Smooth muscle cell (in vitro differentiated cells): ENCODE results near the gene IQSEC2. TPM values are rescaled to one million over a fixed set of nuclear protein-coding genes. Genes with fewer than 3 reads are reported as not detected.

ENCODE experiments used
- DNase-seq: peaks from one replicate; lab custom pipeline; 2025; ENCODE audit not compliant: unreplicated experiment; lab: John Stamatoyannopoulos, UW
- H2AFZ ChIP-seq: fragments of 200-600 bp; sonication (generic); 2 replicates; pipeline ENCODE4 v1.6.0; 2016; ENCODE audit warnings: antibody characterized with exemption, low read depth, mild to moderate bottlenecking
- H3F3A ChIP-seq: fragments of 200-600 bp; sonication (generic); 2 replicates; pipeline ENCODE4 v1.6.0; 2017; ENCODE audit warnings: antibody characterized with exemption, low read depth
- H3K27ac ChIP-seq: fragments of 200-600 bp; sonication (generic); 2 replicates; pipeline ENCODE4 v1.5.1; 2016; ENCODE audit warnings: low read depth, mild to moderate bottlenecking
- H3K27me3 ChIP-seq: fragments of 200-600 bp; sonication (generic); 2 replicates; pipeline ENCODE4 v1.6.1; 2016; ENCODE audit warnings: low read depth, mild to moderate bottlenecking
- H3K36me3 ChIP-seq: fragments of 200-600 bp; sonication (generic); 2 replicates; pipeline ENCODE4 v1.5.1; 2016; ENCODE audit warnings: low read depth
- H3K4me1 ChIP-seq: fragments of 200-600 bp; sonication (generic); 2 replicates; pipeline ENCODE4 v1.5.1; 2016; ENCODE audit warnings: low read depth
- H3K4me2 ChIP-seq: fragments of 200-600 bp; sonication (generic); 2 replicates; pipeline ENCODE4 v1.6.0; 2016; ENCODE audit warnings: mild to moderate bottlenecking
- H3K4me3 ChIP-seq: fragments of 200-600 bp; sonication (generic); 2 replicates; pipeline ENCODE4 v1.5.1; 2016; ENCODE audit warnings: mild to moderate bottlenecking
- H3K79me2 ChIP-seq: fragments of 200-600 bp; sonication (generic); 2 replicates; pipeline ENCODE4 v1.6.0; 2016; ENCODE audit warnings: low read depth, mild to moderate bottlenecking
- H3K9ac ChIP-seq: fragments of 200-600 bp; sonication (generic); 2 replicates; pipeline ENCODE4 v1.6.0; 2016; ENCODE audit warnings: low read depth
- H3K9me3 ChIP-seq: fragments of 200-600 bp; sonication (generic); replicated peaks from 2 replicates; pipeline ENCODE4 v1.5.1; 2016; ENCODE audit warnings: low read depth
- H4K20me1 ChIP-seq: fragments of 200-600 bp; sonication (generic); 2 replicates; pipeline ENCODE4 v1.6.0; 2016; ENCODE audit warnings: low read depth
- WGBS: methylation state at CpG from one replicate; pipeline ENCODE4 v1.1.7; 2016; ENCODE audit warnings: low lambda C conversion rate; 5-methylcytosine and 5-hydroxymethylcytosine counted together
- polyA plus RNA-seq: library from polyadenylated mRNA; unstranded; fragments of >200 nt; fragmentation: Nextera tagmentation; extraction: Ambion mirVana; gene quantifications from 2 replicates; pipeline ENCODE4 v1.2.1, GENCODE V29; 2016
- total RNA-seq: library from RNA; depleted of rRNA; stranded (reverse); fragments of >200 nt; gene quantifications from 2 replicates; pipeline ENCODE4 v1.2.3, GENCODE V29; 2014
- TF ChIP-seq, protein P1 (sequence below): fragments of 200-600 bp; sonication (generic); IDR thresholded peaks from 2 replicates; pipeline ENCODE4 v1.5.1; 2017; ENCODE audit warnings: borderline replicate concordance, mild to moderate bottlenecking, antibody characterized with exemption; ENCODE audit not compliant: insufficient read depth, poor library complexity, severe bottlenecking

The IQSEC2 gene
- total and polyA plus RNA-seq, 2 experiments from 2014 or later = 4.2 to 6.9 TPM

DNA sequence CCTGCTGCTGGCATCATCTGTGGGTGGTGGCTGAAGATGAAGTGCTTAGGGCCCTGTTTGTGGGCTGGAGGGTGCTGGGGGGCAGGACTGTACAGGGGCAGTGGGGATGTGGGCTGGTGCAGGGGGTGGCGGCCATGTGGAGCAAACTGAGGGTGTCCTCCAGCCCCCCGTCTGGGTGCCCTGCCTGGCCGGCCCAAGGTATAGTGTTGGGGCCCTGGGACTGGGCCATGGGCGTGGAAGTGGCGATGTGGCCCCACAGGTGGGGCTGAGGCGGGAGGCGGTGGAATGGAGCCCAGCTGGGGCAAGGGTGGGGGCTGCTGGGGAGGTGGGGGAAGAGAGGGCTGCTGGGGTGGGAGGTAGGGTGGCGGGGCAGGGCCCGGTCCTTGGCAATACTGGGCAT lies 46.9 kb downstream of the IQSEC2 start:
- Histone ChIP-seq H3F3A (no peaks in the 10 kb centered on the region), H3K36me3 (no peaks in the 10 kb centered on the region), H3K4me2 (no peak overlapping the region), H3K9me3 (no peaks in the 10 kb centered on the region), H3K4me1 (no peaks in the 10 kb centered on the region), H3K9ac (no peak overlapping the region), H3K27ac (no peak overlapping the region), H2AFZ (no peak overlapping the region), H3K79me2 (no peaks in the 10 kb centered on the region), H3K27me3 (no peaks in the 10 kb centered on the region), H3K4me3 (no peak overlapping the region), H4K20me1 (no peaks in the 10 kb centered on the region)
- WGBS = 94% methylated on average over 7 of the region's 9 CpGs
- DNase-seq = no peak
- TF ChIP-seq, protein P1, sequence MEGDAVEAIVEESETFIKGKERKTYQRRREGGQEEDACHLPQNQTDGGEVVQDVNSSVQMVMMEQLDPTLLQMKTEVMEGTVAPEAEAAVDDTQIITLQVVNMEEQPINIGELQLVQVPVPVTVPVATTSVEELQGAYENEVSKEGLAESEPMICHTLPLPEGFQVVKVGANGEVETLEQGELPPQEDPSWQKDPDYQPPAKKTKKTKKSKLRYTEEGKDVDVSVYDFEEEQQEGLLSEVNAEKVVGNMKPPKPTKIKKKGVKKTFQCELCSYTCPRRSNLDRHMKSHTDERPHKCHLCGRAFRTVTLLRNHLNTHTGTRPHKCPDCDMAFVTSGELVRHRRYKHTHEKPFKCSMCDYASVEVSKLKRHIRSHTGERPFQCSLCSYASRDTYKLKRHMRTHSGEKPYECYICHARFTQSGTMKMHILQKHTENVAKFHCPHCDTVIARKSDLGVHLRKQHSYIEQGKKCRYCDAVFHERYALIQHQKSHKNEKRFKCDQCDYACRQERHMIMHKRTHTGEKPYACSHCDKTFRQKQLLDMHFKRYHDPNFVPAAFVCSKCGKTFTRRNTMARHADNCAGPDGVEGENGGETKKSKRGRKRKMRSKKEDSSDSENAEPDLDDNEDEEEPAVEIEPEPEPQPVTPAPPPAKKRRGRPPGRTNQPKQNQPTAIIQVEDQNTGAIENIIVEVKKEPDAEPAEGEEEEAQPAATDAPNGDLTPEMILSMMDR = no peak

DNA sequence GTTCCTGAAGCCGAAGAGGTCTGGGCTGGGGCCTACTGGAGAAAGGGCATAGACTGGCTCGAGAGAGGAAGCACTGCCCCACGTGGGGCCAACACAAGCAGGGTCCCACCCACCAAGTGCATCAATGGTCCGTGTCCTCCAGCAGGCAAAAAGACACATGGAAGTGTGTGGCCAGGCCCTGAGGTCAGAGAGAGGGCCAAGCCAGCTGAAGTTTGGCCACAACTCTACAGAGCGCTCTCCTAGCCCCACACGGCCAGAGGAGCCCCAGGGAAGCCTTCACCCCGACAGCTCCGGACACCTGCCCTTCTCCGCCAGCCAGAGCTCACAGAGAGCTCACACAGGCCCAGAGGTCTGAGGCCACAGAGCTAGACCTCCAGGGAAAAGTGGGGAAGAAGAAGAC lies 47.8 kb downstream of the IQSEC2 start:
- TF ChIP-seq, protein P1 = no peak
- no peak overlapping the region for H3K9ac ChIP-seq
- H3K4me3 ChIP-seq = no peak overlapping the region
- H3F3A ChIP-seq = no peaks in the 10 kb centered on the region
- no peak for DNase-seq
- H3K27ac ChIP-seq = no peak overlapping the region
- no peak overlapping the region for H3K4me2 ChIP-seq
- no peaks in the 10 kb centered on the region for H3K9me3 ChIP-seq
- no peaks in the 10 kb centered on the region for H4K20me1 ChIP-seq
- H2AFZ ChIP-seq = no peak overlapping the region
- WGBS = 88% methylated on average over 9 of the region's 9 CpGs
- no peaks in the 10 kb centered on the region for H3K79me2 ChIP-seq
- H3K27me3 ChIP-seq = no peaks in the 10 kb centered on the region
- H3K36me3 ChIP-seq = no peaks in the 10 kb centered on the region
- H3K4me1 ChIP-seq = no peaks in the 10 kb centered on the region

DNA sequence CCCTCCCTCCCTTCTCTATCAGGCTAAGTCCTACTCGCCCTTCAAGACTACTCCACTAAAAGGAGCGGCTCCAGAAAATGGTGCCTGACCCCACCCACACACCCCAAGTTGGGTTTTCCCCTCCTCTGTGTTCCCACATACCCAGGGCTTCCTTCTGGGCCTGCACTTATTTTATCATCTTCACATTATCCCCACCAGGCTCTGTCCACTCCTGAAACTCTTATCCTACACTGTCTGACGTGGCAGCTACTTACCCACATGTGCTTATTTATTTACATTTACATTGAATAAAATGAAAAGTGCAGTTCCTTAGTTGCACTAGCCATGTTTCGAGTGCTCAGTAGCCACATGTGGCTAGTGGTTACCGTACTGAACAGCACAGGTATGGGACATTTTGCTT lies 51.3 kb downstream of the IQSEC2 start:
- Histone ChIP-seq H2AFZ (no peak overlapping the region), H4K20me1 (no peaks in the 10 kb centered on the region), H3K27me3 (no peaks in the 10 kb centered on the region), H3K4me2 (no peak overlapping the region), H3K27ac (no peak overlapping the region), H3K4me3 (no peak overlapping the region), H3K9ac (no peak overlapping the region), H3F3A (no peaks in the 10 kb centered on the region), H3K36me3 (no peaks in the 10 kb centered on the region), H3K79me2 (no peaks in the 10 kb centered on the region), H3K4me1 (no peaks in the 10 kb centered on the region), H3K9me3 (no peaks in the 10 kb centered on the region)
- TF ChIP-seq, protein P1 = no peak
- WGBS = 78% methylated on average over 5 of the region's 5 CpGs
- no peak for DNase-seq

DNA sequence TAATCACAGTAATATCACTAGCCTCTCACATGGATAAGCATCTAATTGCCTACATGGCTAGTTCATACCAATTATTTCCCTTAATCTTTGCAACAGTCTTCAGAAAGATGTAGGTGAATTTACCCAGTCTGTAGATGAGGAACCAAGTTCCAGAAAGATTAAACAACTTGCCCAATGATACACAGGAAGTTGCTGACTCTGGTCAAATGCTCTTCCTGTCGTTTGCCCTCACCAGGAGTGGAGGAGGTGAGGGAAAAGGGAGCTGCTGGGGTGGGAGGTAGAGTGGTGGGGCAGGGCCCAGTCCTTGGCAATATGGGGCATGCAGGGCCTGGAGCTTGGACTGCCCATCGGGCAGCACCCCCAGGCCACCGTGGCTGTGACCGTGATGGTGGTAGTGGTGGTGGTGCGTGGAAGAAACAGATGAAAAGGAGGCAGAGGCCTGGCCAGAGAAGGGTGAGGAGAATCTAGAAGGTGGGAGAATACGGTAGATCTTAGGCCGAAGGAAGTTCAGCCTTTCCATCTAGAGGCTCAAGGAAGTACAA lies 54.1 kb downstream of the IQSEC2 start:
- Histone ChIP-seq H3K79me2 (peaks cover 28% of the 10 kb centered on the region), H3F3A (no peaks in the 10 kb centered on the region), H3K36me3 (no peaks in the 10 kb centered on the region), H3K27me3 (no peaks in the 10 kb centered on the region), H4K20me1 (peaks cover 19% of the 10 kb centered on the region), H3K9ac (no peak overlapping the region), H2AFZ (no peak overlapping the region), H3K27ac (no peak overlapping the region), H3K4me2 (no peak overlapping the region), H3K9me3 (no peaks in the 10 kb centered on the region), H3K4me1 (peaks cover 15% of the 10 kb centered on the region), H3K4me3 (no peak overlapping the region)
- TF ChIP-seq, protein P1 = no peak
- no peak for DNase-seq
- WGBS = 90% methylated on average over 7 of the region's 7 CpGs
